OCI-LY7 (cell line): Measurements from ENCODE around the gene KRTAP5-2.

Experiments used
- CTCF ChIP-seq: fragments of 200-600 bp; sonication (generic); conservative IDR thresholded peaks from 2 replicates; pipeline ENCODE4 v1.5.1; 2014; ENCODE audit warnings: mild to moderate bottlenecking, antibody characterized with exemption, low read length, moderate library complexity, mixed read lengths
- EZH2phosphoT487 ChIP-seq: fragments of 200-600 bp; sonication (generic); IDR thresholded peaks from 2 replicates; pipeline ENCODE4 v1.6.1; 2018; ENCODE audit warnings: low read depth, borderline replicate concordance, mild to moderate bottlenecking, mixed run types, antibody characterized with exemption, low read length, moderate library complexity, mixed read lengths

- TF ChIP-seq CTCF: no peak
- TF ChIP-seq EZH2phosphoT487: no peak
Observed at GRCh38 chr11:1570001-1570453, 28.1 kb downstream of the KRTAP5-2 start.
